Activated T-helper 1 cell treated with anti-CD3 and anti-CD28 coated beads, Interleukin-2, amount 50 U/mL, for 16 hours (primary cell): Measurements from ENCODE around the gene KIF18A.
"Not testable (repeated sequence)": the region's sequence is repeated elsewhere in the genome, so short reads cannot be mapped to it uniquely, and the experiment has no call there.

Experiments
- DNase-seq, 2 donors: peaks; one replicate each; pipeline ENCODE4 v3.0.0-alpha.2; 2020; ENCODE audit warnings: low read depth in 1 of 2, low spot score in 1 of 2

The KIF18A gene

DNA sequence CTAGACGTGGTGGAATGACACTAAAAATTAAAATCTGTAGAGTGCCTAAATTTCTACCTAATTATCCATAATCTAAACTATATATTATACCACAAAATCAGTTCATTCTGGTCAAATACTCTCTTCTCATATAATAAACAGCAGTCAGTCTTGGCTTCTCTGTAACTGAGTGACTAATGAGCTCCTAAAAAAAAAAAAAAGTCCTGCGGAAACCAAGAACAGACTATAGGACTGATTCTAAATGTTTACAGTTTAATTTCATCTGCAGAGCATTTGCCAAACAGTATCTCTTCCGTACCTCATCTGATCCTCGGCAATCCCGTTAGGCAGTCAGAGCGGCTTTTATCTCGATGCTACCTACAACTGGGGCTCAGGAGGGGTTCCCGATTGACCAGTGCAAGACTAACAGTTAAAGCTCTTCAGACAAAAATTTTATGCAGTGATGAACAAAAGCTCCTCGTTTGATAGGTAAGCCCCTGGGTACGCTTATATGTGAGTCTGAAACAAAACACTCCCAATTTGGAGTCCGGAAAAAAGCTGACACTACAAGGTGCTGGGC, 686 bp downstream of the KIF18A start:
- no peak for DNase-seq

DNA sequence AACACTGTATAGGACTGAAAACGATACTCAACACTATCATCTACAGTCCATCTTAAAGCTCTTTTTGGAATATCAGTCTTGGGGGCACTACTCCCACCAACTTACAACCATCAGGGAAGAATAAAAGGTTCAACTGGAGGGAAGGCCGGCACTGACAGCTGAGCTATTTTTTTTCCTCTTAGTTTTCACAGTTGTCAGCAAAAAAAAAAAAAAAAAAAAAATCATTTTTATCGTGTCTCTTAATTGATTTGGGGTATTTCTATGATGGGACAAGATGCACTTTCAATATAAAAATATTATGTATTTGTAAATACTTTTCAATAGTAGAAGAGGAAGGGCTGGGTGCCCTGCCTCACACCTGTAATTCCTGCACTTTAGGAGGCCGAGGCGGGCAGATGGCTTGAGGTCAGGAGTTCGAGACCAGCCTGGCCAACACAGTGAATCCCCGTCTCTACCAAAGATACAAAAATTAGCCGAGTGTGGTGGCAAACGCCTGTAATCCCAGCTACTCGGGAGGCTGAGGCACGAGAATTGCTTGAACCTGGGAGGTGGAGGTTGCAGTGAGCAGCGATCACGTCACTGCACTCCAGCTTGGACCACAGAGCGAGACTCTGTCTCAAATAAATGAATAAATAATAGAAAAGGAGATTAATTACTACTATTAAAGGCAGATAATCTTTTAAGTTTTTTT, 1.5 kb downstream of the KIF18A start:
- no peak for DNase-seq

DNA sequence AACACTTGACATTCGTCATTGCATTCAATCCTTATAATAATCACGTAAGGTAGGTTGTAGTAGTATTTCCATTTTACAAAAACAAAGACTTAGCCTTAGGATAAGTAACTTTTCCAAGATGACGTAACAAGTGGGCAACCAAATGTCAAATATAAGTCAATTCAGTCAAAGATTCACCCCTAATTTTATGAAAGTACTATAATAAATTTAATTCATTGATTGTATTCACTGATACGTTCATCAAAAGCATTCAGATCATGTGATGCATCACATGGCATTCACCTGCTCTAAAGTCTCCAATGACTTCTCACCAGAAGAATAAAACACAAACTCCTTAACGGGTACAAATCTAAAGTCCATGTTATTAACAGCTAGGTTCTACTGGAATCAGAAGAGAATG, 2.1 kb downstream of the KIF18A start:
- DNase-seq, result no peak

- no peak for DNase-seq
Observed at GRCh38 chr11:28104984-28105383, 3.0 kb downstream of the KIF18A start.

- no peak for DNase-seq
Observed at GRCh38 chr11:28104425-28104824, 3.5 kb downstream of the KIF18A start.

DNA sequence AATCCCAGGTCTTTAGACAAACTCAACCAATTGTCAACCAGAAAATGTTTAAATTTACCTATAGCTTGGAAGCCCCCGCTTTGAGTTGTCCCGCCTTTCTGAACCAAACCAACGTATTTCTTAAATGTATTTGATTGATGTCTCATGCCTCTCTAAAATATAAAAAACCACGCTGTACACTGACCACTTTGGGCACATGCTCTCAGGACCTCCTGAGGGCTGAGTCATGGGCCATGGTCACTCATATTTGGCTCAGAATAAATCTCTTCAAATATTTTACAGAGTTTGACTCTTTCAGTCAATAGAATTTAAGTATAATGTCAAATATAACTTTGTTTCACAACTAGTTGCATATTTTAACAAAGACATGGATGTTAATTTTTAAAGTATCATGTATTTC, 5.7 kb downstream of the KIF18A start:
- DNase-seq, result not testable (repeated sequence)

- DNase-seq, result no peak
Observed at GRCh38 chr11:28100665-28101064, 7.3 kb downstream of the KIF18A start.

GRCh38 chr11:28099715-28100114, 8.2 kb downstream of the KIF18A start:
- no peak for DNase-seq

DNA sequence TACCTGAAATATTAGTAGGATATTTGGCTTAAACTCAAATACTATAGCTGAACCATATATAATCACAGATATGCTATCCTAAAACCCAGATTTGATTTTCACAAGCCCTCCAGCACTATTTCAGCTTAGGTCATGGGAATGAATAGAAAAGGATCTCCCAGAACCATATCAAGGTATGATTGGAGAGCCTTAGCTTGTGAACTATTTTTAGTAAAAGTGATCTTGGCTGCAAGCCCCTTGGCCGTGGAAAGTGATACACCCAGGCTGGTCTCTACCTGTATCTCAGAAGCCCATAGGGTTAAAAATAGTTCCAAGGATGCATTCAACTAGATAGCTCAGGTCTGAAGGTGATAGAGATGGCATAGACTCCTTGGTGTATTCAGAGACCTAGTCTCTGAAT, 9.7 kb downstream of the KIF18A start:
- no peak for DNase-seq

- no peak for DNase-seq
Observed at GRCh38 chr11:28092786-28093185, 15.2 kb downstream of the KIF18A start.

DNA sequence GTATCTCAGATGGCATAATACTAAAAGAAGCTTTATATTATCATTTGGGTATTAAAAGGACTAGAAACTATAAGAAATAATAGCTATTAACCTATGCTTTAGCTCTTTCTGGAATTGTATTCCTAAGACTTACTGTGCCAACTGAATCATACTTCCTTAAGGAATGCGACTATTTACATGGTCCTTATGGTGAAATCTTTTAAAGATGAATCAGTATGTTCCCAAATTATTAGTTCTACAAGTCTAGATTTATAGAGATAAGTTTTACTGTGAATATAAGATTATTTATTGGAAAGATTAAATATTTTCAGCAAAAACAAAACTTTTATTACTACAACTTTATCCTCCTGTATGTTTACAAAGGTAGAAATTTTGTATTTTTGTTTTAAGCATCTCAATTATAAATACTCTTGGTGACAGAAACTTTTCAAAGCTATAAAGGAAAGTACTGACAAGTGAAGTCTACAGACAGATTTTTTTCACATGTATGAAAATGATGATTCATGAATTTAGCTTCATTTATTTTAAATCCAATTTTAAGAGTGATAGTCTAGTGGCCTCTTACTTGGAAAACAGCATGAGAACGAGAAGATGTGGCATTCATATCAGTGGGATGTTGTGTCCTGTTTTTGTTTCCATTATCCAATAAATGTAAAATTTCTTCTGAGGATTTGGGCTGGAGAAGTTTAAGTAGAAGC, 17.8 kb downstream of the KIF18A start:
- DNase-seq, result no peak

DNA sequence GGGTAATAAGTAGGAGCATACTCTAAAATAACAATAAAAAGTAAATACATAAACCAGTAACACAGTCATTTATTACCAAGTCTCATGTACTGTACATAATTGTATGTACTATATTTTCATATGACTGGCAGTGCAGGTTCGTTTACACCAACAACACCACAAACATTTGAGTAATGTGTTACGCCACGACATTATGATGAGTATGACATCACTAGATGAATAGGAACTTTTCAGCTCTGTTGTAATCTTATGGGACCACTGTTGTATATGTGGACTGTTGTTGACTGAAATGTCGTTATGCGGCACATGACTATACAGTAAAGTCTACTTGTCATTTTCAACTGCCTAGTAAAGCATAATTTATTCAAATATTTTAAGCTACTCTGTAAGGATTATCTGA, 18.6 kb downstream of the KIF18A start:
- DNase-seq, result no peak

DNA sequence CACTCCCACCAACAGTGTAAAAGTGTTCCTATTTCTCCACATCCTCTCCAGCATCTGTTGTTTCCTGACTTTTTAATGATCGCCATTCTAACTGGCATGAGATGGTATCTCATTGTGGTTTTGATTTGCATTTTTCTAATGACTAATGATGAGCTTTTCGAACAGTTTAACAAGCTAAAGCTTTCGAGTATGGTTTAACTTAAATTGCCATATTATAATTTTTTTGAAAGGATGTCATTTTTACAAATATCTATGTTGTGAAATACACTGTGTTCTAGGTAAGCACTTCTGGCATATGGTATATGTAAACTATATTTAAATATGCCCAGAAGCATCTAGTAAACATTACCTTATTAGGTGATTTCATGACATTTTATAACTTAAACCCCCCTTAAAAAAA, 20.3 kb downstream of the KIF18A start:
- DNase-seq, result not testable (repeated sequence)

DNA sequence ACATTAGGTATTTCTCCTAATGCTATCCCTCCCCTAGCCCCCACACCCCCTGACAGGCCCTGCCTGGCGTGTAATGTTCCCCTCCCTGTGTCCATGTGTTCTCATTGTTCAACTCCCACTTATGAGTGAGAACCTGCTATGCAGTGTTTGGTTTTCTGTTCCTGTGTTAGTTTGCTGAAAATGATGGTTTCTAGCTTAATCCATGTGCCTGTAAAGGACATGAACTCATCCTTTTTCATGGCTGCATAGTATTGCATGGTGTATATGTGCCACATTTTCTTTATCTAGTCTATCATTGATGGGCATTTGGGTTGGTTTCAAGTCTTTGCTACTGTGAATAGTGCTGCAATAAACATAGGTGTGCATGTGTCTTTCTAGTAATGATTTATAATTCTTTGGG, 20.8 kb downstream of the KIF18A start:
- not testable (repeated sequence) for DNase-seq

GRCh38 chr11:28086569-28086968, 21.4 kb downstream of the KIF18A start:
- DNase-seq, result no peak

DNA sequence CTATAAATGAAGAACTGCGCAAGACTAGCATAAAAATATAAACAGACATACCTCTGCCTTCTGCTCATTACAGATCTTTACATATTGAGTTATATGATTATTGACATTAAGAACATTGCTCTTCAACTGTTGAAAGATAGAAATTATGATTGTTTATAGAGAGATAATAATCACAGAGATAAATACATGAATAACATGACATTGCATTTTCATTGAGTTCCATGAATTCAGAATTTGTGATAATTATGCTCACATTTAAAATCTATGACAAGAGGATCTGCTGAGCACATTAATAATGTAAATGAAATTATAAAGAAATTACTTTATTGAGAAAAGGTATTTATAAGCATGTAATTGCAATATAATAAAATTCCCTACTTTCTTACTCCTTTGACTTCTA, 24.8 kb downstream of the KIF18A start:
- no peak for DNase-seq

- DNase-seq, result no peak
Observed at GRCh38 chr11:28077521-28077920, 30.4 kb downstream of the KIF18A start.

- no peak for DNase-seq
Observed at GRCh38 chr11:28072321-28072720, 35.6 kb downstream of the KIF18A start.

DNA sequence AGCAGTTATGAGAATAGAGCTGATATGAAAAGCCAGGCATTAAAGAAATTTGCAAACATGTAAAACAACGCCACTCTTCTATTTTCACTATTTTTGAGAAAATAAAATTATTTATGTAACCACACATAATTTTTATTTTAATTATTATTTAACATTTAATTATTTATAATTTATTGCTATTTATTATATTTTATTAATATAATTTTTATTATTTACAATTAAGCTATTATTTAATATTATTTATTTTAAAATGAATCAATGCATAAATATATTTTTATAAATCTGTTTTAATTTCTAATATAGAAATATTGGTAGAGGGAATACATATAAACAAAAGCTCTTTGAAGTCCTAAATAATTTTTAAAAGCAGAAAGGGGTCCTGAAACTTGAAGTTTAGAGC, 36.7 kb downstream of the KIF18A start:
- DNase-seq, result no peak

GRCh38 chr11:28058333-28058732, 49.6 kb downstream of the KIF18A start:
- no peak for DNase-seq

- no peak for DNase-seq
Observed at GRCh38 chr11:28054821-28055220, 53.1 kb downstream of the KIF18A start.

- no peak for DNase-seq
Observed at GRCh38 chr11:28049338-28050216, 58.4 kb downstream of the KIF18A start.
